ENCODE data around the gene NR2F6.
"Not testable (repeated sequence)": the region's sequence is repeated elsewhere in the genome, so short reads cannot be mapped to it uniquely, and the experiment has no call there.

Gene NR2F6

DNA sequence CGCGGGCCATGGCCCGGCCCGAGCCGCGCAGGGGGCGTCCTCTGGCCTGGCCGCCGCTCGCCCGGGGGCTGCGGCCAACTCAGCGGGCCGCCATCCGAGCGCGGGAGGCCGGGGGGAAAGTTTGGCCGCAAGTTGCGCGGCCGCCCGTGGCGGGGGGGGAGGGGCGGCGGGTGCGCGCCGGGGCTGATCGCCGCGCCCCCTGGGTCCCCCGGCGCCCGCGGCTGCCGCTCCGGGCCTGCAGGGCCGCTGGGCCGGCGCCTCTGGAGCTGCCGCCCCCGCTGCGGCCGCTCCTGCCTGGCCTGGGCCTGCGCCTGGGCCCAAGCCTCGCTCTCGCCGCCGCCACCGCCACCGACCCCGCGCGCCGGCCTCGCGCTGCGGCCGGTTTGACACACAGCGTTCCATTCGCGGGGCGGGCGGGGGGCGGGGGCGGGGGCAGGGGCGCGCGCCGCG, at the start of gene NR2F6:
NR2F6 (minus strand) TSS at position 385 of the 450 bp plus-strand sequence. CDS start 699 bp downstream, outside the sequence.
- no peak for DNase-seq (ENCODE audit: low read depth)

DNA sequence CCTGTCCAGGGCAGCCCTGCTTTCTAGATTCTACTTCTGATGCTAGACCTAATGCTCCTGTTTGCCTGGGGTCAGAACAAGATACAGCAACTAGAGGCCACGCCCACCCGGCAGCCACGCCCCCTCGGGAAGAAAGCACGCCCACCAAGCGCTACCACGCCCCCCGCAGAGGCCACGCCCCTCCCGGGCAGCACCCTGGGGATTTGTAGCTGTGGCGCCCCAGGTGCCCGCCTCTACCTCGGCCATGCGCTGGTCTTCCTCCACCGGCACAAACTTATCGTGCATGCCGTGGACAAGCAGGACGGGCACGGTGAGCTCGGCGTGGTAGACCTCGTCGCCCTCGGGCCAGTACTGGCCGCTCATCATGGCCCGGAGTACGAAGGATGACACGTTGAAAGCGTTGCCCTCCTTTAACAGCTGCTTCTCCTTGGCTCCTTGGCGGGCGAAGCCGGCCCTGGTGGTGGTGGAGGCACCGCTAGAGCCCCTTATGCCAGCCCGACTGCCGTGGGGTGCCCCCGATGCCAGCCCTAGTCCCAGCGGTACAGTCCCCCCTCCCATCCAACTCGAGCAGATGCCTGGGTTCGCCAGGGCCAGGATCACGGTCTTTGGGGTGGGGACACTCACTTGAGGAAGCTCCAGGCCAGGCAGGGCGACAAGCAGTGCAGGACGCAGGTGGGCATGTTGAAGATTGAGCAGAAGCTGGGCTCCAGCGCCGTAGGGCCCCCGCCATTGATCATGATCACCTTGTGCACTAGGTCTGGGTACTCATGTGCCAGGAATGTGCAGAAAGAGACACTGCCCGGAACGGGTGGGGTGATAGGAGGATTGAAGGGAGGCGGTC, 48.6 kb upstream of the NR2F6 start:
- DNase-seq (ENCODE audit: low read depth): peak; percentile 59

DNA sequence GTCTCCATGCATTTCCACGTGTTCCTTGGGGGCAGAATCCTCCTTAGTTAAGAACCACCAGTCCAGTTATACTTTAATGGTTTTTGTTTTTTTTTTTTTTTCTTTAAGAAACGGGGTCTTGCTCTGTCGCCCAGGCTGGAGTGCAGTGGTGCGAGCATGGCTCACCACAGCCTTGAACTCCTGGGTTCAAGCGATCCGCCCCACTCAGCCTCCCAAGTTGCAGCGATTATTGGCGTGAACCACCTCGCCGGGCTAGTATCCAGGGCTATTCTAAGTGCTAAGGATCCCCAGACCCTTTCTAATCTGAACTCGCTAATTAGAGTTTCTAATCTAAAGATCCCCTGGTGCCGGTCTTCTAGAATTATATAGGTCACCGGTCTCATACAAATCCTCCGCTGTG, 47.9 kb upstream of the NR2F6 start:
- no peak for DNase-seq (ENCODE audit: low read depth)

DNA sequence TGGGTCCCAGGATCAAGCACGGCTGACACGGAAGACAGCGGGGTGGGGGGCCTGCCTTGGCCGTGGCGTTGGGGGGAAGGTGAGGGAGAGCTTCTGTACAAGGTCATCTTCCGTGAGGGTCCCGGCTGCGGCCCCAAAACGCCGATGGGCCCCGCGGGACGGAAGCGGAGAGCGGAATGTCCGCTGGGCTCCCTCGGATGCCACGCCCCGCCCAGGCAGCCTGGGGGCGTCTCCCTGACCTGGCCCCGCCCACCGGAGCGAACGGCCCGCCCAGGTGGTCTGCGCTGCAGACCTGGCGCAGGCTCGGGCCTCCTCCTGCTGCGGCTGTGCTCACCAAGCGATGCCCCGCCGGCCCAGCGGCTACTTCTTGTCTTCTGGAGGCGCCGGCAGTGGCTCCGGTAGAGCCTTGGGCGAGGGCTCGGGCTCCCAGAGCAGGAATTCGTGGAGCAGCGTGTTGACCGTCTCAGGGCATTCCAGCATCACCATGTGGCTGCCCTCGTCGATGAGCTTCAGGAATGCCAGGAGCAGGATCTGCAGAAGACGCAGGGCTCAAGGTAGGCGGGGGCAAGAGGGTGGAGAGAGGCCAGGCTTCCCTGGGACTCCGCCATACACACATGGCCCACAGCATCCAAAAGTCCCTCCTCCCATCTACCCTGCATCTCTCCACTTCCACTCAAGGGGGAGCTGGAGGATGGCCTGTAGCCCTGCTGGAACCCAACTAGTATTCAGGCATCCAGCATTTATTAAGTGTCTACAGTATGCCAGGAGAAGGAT, 46.8 kb upstream of the NR2F6 start:
- peak; percentile 94 for DNase-seq (ENCODE audit: low read depth)

DNA sequence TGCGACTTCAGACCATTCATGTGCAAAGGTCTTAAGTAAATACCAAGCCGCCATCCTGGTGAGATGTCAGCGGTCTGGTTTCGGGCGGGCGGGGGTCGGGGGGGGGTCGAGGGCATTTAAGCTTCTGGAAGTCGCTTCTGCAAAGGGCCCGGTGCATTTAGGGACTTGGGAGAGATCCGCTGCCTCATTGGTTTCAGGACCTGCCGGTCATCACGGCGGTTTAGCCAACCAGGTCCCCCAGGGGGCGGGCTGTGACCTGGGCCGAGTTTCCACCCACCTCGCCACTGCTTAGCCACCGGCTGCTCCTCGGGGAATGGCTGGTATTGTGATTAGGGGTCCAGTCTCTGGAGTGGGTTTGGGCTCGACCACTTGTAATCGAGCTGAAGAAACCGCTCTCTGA, 43.8 kb upstream of the NR2F6 start:
- DNase-seq (ENCODE audit: low read depth): peak; percentile 91

DNA sequence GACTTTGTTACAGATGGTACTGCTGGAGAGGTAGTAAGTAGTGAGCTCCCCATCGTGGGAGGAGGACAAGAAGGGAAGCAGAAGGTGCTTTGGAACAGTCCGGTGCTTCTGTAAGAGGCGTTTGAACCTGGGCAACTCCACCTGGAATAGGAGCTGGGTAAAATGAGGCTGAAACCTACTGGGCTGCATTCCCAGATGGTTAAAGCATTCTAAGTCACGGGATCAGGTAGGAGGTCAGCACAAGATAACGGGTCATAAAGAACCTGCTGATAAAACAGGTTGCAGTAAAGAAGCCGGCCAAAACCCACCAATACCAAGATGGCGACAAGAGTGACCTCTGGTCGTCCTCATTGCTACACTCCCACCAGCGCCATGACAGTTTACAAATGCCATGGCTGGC, 41.0 kb upstream of the NR2F6 start:
- no peak for DNase-seq (ENCODE audit: low read depth)

DNA sequence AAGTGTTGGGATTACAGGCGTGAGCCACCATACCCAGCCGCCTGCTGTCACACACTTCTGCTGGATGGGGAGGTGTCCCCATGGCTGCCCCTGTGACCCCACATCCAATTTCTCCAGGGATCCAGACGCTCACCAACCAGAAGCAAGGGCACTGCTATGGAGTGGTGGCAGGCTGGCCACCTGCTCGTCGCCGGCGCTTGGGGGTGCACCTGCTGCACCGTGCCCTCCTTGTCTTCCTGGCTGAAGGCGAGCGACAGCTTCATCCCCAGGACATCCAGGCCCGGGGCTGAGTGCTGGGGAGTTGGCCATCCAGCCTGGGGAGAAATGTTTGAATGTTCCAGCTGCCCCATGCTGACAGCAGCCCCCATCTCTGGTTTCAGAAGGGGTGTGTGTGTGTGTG, 40.5 kb upstream of the NR2F6 start:
- no peak for DNase-seq (ENCODE audit: low read depth)

DNA sequence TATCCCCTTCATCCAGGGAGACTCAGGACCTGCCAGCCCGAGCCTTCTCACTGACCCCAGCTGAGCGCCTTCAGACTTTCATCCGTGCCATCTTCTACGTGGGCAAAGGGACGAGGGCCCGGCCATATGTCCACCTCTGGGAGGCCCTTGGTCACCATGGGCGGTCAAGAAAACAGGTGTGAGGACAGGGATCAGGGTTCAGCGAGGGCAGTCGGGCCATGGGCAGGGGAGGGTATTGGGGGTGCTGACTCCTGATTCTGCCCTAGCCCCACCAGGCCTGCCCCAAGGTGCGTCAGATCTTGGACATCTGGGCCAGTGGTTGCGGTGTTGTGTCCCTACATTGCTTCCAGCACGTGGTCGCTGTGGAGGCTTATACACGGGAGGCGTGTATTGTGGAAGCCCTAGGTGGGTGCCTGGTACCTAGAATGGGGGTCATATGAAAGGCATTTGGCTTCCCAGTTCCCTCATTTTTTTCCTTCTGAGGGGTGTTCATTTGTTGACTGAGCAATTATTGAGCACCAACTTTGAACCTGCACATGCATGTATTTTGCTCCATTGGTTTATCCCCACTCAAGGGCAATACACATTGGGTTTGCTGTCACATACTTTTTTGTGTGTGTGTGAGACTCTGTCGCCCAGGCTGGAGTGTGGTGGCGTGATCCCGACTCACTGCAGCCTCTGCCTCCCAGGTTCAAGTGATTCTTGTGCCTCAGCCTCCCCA, 39.9 kb upstream of the NR2F6 start:
- DNase-seq (ENCODE audit: low read depth): no peak

DNA sequence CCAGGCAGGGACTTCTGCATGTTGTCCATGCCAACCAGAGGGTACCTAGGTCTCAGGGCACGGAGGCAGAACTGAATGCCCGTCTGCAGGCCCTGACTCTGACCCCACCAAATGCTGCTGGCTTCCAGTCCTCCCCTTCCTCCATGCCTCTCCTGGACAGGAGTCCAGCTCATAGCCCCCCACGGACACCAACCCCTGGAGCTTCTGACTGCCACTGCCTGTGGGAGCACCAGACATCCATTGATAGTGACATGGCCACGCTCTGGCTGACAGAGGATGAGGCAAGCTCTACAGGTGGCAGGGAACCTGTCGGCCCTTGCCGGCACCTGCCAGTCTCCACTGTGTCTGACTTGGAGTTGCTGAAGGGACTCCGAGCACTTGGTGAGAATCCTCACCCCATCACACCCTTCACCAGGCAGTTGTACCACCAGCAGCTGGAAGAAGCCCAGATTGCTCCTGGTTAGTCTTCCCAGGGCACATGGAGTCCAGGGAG, 37.8 kb upstream of the NR2F6 start:
- no peak for DNase-seq (ENCODE audit: low read depth)

DNA sequence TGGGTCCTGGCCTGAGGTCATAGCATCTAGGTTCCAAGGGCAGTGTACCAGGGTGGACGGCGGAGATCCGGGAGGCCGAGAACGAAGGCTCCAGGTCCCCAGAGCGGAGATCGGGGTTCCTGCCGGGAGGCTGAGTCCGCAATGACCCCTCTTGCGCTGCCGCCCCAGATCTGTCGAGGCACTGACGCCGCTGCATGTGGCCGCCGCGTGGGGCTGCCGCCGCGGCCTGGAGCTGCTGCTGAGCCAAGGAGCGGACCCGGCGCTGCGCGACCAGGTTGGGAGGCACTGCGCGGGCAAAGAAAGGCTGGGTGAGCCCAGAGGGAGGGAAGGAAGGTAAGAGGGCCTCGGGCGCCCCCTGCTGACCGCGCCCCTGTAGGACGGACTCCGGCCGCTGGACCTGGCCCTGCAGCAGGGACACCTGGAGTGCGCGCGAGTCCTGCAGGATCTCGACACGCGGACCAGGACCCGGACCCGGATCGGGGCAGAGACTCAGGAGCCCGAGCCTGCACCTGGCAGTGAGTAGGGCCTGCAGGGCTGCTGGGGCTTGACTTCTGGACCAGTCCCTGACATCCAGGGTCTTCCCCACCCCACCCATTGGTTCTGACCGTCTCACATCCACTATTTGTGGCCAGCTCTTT, 36.9 kb upstream of the NR2F6 start:
- DNase-seq (ENCODE audit: low read depth): peak; percentile 89

DNA sequence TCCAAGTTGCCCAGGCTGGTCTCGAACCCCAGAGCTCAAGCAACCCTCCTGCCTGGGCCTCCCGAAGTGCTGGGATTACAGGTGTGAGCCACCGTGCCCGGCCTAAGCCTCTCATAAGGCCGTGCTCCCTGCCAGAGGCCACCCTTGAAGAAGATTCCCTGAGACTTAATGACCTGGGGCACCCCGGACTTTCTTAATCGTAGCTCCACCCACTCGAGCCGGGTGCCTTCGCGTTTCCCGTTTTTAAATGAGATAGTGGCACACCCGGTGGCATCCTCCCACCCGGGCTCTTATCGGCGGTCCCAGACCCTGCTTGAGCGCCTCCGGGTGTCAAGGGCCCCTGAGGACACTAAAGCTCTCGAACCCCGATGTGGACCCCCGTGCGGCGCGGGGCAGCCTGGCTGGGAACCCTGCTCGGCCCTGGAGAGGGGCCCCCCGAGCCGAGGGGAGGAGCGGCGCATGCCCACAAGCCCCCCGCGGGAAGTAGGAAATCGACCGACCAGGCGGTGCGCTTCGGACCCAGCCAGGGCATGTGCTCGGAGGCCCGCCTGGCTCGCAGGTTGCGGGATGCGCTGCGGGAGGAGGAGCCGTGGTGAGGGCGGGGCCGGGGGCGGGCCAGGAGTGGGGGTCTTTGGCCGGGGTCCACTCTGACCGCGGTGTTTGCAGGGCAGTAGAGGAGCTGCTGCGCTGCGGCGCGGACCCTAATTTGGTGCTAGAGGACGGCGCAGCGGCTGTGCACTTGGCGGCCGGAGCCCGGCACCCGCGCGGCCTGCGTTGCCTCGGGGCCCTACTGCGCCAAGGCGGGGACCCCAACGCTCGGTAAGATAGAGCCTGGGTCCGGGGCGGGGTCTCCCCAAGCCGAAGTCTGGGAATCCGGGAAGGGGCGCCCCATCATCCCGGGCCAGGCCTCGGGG, 35.9 kb upstream of the NR2F6 start, which contains the start of gene ANKLE1:
ANKLE1 (plus strand) TSS at position 511 of the 914 bp plus-strand sequence; CDS start at position 531, 20 bp downstream.
- peak; percentile 31 for DNase-seq (ENCODE audit: low read depth)

DNA sequence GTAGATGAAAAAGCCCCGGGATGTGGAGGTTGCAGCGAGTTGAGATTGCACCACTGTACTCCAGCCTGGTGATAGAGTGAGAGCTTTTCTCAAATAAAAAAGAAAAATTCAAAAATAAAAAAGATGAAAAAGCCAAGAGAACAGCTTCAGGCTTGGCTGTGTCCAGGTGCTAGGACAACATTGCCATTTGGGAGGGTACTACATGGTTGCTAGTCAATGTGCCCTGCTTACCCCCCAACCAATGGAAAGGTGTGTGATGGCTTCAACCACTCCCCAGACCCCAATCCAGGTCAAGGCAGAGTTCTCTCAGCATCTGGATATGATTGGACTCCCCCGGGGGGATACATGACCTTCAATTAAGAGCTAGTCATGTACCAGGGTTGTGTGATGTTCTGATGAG, 33.7 kb upstream of the NR2F6 start:
- DNase-seq (ENCODE audit: low read depth): no peak

DNA sequence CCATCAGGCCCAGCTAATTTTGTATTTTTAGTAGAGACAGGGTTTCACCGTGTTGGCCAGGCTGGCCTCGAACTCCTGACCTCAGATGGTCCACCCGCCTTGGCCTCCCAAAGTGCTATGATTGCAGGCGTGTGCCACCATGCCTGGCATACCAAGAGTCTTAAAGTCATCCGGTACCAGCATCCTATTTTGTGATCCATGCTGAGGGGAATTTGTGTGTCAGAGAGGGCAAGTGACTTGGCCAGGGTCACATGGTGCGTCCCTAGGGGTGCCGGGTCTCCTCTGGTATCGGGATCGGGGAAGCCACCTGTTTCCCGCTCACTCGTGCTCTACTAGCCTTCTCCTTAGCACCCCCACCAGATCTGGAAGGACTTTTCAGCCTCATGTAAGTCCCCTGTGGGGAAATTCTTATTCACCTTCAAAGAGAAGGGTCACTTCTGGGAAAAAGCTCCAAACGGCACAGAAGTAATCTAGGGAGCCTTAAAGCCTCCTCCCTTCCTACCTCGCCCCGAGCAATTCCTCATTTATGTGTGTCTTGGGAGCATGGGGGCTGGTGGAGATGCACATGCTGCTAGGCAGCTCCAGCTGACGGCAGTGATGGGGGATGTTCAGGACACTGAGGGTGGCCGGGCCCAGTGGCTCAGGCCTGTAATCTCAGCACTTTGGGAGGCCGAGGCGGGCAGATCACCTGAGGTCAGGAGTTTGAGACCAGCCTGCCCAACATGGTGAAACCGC, 29.9 kb upstream of the NR2F6 start:
- DNase-seq (ENCODE audit: low read depth): no peak

DNA sequence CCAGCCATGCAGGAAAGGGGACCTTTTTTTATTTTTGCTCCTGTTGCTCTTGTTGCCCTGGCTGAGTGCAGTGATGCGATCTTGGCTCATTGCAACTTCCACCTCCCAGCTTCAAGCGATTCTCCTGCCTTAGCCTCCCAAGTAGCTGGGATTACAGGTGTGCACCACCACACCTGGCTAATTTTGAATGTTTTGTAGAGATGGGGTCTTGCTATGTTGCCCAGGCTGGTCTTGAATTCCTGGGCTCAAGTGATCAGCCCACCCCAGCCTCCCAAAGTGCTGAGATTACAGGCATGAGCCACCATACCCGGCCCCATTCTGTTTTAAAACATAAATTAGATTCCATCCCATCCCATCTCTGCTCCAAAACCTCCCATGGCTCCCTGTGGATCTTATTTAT, 29.2 kb upstream of the NR2F6 start:
- DNase-seq (ENCODE audit: low read depth): not testable (repeated sequence)

DNA sequence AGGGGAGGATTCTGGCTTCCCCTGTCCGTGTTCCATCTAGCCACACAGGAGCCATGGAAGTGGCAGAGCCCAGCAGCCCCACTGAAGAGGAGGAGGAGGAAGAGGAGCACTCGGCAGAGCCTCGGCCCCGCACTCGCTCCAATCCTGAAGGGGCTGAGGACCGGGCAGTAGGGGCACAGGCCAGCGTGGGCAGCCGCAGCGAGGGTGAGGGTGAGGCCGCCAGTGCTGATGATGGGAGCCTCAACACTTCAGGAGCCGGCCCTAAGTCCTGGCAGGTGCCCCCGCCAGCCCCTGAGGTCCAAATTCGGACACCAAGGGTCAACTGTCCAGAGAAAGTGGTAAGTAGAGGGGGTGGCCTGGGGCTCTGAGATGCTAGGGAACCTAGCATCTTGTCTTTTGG, 23.0 kb upstream of the NR2F6 start:
- no peak for DNase-seq (ENCODE audit: low read depth)

DNA sequence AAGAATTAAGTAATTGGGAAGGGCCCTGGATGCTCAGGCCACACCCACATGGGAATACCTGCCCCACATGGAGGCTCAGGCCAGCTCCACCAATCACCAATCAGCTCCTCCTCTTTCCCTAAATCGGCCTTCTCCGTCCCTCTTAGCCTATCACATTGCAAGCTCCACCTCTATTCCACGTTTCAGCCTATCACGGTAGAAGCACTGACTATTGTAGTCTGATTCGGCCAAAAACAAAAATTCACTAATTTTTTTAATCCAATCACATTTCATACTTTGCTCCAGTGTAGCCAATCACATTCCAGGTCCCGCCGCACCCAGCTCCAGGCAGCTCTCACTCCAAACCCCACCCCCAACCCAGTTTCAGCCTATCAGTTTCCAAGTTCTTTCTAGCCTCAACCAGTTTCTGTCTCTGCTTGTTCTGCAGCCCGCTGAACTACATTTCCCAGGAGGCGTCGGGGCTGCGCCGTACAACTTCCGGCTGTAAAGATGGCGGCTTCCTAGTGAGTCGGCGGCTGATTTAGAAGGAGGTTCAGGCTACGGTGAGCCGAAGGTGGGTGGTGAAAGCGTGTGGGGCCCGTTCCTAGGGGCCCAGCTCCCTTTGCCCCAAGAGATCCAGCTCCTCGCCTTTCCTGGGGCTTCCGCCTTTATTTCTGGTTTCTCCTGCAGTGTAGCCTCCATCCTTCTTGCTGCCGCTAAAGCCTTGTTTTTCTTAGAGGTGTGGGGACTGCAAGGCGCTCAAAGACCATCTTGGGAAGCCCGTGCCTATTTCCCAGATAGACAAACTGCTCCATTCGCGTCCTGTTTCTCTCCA, 21.5 kb upstream of the NR2F6 start, which contains the start of gene BABAM1:
BABAM1 (plus strand) TSS at position 469 of the 814 bp plus-strand sequence. CDS start 1,364 bp downstream, outside the sequence.
- DNase-seq (ENCODE audit: low read depth): peak; percentile 99

DNA sequence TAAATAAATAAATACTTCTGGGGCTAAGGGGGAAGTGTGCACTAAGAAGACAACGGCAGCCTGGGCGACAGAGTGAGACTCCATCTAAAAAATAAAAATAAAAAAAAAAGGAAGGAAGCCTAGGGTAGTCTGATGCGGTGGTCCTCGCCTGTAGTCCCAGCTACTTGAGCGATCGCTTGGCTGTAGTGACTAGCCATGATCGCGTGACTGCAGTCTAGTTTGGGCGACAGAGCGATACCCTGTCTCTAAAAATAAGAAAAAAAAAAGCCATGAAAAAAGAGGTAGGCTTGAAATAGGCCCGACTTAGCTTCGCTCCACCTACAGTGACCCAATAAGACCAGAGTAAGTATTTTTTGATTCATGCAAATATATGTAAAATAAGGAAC, 20.9 kb upstream of the NR2F6 start:
- no peak for DNase-seq (ENCODE audit: low read depth)

DNA sequence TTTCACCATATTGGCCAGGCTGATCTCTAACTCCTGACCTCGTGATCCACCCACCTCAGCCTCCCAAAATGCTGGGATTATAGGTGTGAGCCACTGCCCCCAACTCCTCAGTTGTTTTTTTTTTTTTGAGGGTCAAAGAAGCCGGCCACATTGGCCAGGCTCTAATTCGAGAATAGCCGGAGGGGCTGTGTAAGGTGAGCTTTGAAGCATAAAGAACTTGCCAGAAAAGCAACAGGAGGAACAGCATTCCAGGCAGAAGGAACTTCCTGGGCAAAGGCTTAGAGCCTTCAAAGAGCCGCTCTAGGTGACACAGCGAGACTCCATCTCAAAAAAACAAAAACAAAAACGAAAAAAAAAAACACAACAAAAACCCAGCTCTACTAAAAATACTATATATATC, 20.3 kb upstream of the NR2F6 start:
- DNase-seq (ENCODE audit: low read depth): no peak

DNA sequence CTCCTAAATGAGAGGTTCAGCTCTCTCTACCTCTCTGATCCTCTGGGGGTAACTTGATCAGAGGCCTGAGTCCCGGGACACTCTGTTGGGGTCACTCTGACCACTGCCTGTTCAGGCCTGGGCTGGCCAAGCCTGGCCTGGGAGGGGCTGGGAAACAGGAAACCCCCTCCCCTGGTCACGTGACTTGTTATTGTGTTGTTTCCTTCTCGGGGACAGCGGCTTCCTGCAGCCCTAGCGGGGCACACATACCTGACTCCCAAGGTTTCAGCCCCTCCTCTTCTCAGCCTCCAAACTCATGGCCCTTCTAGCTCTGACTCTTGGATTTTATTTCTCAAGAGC, 18.9 kb upstream of the NR2F6 start, which contains the start of gene USHBP1:
USHBP1 (minus strand) TSS at position 105 of the 339 bp plus-strand sequence. CDS start 446 bp downstream, outside the sequence.
- DNase-seq (ENCODE audit: low read depth): no peak
